Nucleus accumbens (tissue), 56 donors: ENCODE results near the gene ZNF346.
"Not testable (repeated sequence)": the region's sequence is repeated elsewhere in the genome, so short reads cannot be mapped to it uniquely, and the experiment has no call there.

Experiments
- DNase-seq, 56 donors: peaks; one replicate each; lab custom pipeline; 2025; lab: John Stamatoyannopoulos, UW

ZNF346 gene, protein sequence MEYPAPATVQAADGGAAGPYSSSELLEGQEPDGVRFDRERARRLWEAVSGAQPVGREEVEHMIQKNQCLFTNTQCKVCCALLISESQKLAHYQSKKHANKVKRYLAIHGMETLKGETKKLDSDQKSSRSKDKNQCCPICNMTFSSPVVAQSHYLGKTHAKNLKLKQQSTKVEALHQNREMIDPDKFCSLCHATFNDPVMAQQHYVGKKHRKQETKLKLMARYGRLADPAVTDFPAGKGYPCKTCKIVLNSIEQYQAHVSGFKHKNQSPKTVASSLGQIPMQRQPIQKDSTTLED

DNA sequence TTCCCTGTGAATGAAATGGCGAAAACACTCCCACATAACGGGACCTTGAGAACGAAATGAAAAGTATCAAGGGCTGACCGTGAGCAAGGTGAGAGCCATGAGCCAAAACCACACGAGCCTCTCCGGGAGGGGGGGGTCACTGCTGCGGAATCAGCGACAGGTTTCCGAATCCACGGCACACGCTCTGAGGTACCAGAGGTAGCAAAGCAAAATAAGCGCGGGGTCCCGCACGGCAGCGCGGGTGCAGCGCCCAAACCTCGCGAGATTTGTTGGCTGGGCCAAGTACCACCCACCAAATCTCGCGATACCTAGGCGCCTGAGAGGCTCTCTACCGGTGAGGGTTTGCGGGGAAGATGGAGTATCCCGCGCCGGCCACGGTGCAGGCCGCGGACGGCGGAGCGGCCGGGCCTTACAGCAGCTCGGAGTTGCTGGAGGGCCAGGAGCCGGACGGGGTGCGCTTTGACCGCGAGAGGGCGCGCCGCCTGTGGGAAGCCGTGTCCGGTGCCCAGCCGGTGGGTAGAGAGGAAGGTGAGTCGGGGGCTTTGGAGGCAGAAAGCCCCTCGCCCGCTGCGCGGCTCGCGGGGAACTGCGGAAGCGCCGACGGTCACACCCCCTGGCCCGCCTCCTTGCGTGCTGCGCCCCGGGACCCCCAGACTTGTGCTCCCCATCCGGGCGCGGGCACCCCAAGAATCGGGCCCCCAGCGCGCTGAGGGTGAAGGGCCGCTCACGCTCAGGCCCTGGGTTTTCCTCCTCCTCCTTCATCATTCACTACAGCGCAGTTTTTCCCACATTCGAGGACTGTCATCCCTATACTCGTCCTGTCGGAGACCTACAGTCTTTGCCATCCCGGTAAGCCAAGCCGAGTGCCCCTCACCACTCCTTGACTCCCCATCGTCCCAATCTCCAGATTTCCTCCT is at the start of gene ZNF346:
Gene ZNF346 (plus strand): TSS at position 311 of the 917 bp plus-strand sequence. CDS start 43 bp downstream, at position 354.
- DNase-seq = peak; percentile 24 to 93 (median 74)

DNA sequence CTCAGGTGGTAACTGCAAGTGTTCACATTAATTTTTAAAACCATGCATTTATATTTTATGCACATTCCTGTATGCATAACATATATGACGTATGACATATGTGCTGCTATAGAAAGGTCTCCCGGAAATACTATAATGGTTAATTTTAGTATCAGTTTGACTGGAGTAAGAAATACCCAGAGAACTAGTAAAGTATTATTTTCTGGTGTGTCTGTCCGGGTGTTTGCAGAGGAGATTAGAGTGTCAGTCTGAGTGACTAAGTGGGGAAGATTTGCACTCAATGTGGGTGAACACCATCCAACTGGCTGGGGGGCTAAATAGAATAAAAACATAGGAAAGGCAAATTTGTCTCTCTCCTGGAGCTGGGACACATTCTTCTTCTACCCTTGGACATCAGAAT is 42.8 kb upstream of the ZNF346 start:
- no peak for DNase-seq

GRCh38 chr5:176980818-176981217 is 41.7 kb upstream of the ZNF346 start:
- no peak for DNase-seq

DNA sequence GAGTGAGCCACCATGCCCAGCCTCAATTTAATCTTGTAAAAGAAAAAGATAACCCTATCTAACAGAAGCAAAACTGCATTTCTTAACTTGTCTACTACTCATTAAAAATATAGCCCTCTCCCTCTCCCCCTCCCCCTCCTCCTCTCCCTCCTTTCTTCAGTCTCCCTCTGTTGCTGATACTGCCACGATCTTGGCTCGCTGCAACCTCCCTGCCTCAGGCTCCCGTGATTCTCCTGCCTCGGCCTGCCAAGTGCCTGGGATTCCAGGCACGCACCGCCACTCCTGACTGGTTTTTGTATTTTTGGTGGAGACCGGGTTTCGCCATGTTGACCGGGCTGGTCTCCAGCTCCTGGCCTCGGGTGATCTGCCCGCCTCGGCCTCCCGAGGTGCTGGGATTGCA is 39.4 kb upstream of the ZNF346 start:
- not testable (repeated sequence) for DNase-seq

DNA sequence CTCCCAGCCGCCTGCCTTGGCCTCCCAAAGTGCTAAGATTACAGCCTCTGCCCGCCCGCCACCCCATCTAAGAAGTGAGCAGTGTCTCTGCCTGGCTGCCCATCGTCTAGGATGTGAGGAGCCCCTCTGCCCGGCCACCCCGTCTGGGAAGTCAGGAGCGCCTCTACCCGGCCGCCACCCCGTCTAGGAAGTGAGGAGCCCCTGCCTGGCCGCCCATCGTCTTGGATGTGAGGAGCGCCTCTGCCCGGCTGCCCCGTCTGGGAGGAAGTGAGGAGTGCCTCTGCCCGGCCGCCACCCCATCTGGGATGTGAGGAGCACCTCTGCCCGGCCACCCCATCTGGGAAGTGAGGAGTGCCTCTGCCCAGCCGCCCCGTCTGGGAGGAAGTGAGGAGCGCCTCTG is 38.9 kb upstream of the ZNF346 start:
- not testable (repeated sequence) for DNase-seq

GRCh38 chr5:176984176-176984575 is 38.3 kb upstream of the ZNF346 start:
- not testable (repeated sequence) for DNase-seq

DNA sequence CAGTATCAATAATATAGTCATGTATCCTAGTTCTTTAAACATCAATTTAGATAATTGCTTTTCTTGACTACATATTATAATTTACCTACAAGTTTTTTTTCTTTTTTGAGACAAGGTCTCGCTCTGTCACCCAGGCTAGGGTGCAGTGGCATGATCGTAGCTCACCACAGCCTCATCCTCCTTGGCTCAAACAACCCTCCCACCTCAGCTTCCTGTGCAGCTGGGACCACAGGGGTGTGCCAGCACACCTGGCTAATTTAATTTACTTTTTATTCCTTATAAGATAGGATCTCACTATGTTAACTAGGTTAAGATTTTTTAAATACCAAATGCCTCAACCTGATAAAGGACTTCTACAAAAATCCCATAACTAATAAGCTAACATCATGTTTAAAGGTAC is 37.0 kb upstream of the ZNF346 start:
- no peak for DNase-seq

DNA sequence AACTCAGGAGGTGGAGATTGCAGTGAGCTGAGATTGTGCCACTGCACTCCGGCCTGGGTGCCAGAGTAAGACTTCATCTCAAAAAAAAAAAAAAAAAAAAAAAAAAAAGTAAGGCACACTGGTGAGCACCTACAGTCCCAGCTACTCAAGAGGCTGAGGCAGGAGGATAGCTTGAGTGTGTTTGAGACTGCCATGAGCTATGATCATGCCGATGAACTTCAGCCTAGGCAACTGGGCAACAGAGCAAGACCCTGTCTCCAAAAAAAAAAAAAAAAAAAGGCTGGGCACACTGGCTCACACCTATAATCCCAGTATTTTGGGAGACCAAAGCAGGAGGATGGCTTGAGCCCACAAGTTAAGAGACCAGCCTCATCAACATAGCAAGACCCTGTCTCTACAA is 36.2 kb upstream of the ZNF346 start:
- DNase-seq = no peak

- no peak for DNase-seq
Observed at GRCh38 chr5:176987583-176987982, 34.9 kb upstream of the ZNF346 start.

- DNase-seq = not testable (repeated sequence)
Observed at GRCh38 chr5:176993081-176993480, 29.4 kb upstream of the ZNF346 start.

GRCh38 chr5:176994460-176995121 is 27.9 kb upstream of the ZNF346 start:
- no peak for DNase-seq

DNA sequence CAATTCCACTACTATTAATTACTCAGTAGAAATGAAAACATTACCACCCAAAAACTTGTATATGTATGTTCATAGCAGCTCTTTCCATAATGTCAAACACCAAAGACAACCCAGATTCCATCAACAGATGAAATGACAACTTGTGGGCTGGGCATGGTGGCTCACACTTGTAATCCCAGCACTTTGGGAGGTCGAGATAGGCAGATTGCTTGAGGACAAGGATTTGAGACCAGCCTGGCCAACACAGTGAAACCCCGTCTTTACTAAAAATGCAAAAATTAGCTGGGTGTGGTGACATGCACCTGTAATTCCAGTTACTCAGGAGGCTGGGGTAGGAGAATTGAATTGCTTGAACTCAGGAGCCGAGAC is 27.4 kb upstream of the ZNF346 start:
- no peak for DNase-seq

GRCh38 chr5:176995896-176996767 is 26.4 kb upstream of the ZNF346 start:
- DNase-seq = no peak

DNA sequence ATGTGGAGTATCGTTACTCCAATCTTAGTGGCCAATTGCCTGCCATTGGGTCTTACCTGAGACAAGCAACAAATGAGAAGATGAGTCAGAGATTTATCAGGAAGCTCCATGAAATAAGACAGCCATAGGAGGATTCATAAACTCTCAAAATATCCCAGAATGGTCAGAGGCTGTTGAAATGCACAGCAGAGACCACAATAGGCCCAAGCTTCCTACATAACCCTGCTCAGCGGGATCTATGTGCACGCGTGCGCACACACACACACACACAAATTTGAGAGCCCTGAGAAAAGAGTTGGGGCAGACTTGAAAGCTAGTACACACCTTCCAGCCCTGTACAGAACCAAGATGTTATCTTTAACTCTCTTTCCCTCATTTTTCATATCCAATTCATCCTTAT is 25.7 kb upstream of the ZNF346 start:
- DNase-seq = no peak

- DNase-seq = no peak
Observed at GRCh38 chr5:176998828-176999227, 23.7 kb upstream of the ZNF346 start.

- not testable (repeated sequence) for DNase-seq
Observed at GRCh38 chr5:176999526-176999925, 23.0 kb upstream of the ZNF346 start.

DNA sequence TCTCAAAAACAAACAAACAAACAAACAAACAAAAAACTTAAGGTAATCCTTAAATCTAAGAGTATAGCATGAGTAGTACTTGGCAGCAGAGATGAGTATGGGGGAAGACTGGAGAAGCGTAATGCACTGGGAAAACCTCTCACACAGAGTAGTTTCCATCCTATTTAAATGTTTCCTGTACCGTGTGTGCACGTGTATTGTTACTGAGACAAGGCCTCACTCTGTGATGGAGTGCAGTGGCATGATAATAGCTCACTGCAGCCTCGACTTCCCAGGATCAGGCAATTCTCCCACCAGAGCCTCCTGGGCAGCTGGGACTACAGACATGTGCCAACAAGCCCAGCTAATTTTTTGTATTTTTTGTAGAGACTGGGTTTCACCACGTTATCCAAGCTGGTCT is 18.8 kb upstream of the ZNF346 start:
- DNase-seq = no peak

- no peak for DNase-seq
Observed at GRCh38 chr5:177004961-177005360, 17.5 kb upstream of the ZNF346 start.

GRCh38 chr5:177005619-177006264 is 16.8 kb upstream of the ZNF346 start:
- DNase-seq = peak in 51 of 56 donors; percentile 16 to 82 (median 56)
